Neural progenitor cell (in vitro differentiated cells): ENCODE results near the gene SLC1A4. TPM values are rescaled to one million over a fixed set of nuclear protein-coding genes. Genes with fewer than 3 reads are reported as not detected.

Source experiments
- DNase-seq: peaks from one replicate; pipeline ENCODE4 v3.0.0-alpha.2; 2016; ENCODE audit warnings: low spot score
- H2AFZ ChIP-seq: fragments of 200-600 bp; sonication (generic); replicated peaks from 2 replicates; pipeline ENCODE4 v1.6.1; 2016; ENCODE audit warnings: antibody characterized with exemption
- H3F3A ChIP-seq: fragments of 200-600 bp; sonication (generic); 2 replicates; pipeline ENCODE4 v1.6.1; 2016; ENCODE audit warnings: antibody characterized with exemption, low read depth
- H3K27ac ChIP-seq: fragments of 200-600 bp; sonication (generic); 2 replicates; pipeline ENCODE4 v1.5.1; 2016; ENCODE audit warnings: mild to moderate bottlenecking
- H3K27me3 ChIP-seq: fragments of 200-600 bp; sonication (generic); 2 replicates; pipeline ENCODE4 v1.6.1; 2016; ENCODE audit warnings: mild to moderate bottlenecking, moderate library complexity
- H3K36me3 ChIP-seq: fragments of 200-600 bp; sonication (generic); 2 replicates; pipeline ENCODE4 v1.5.1; 2016
- H3K4me1 ChIP-seq: fragments of 200-600 bp; sonication (generic); 2 replicates; pipeline ENCODE4 v1.6.1; 2016; ENCODE audit warnings: mixed run types
- H3K4me2 ChIP-seq: fragments of 200-600 bp; sonication (generic); 2 replicates; pipeline ENCODE4 v1.6.1; 2016
- H3K4me3 ChIP-seq: fragments of 200-600 bp; sonication (generic); 2 replicates; pipeline ENCODE4 v1.5.1; 2016
- H3K79me2 ChIP-seq: fragments of 200-600 bp; sonication (generic); 2 replicates; pipeline ENCODE4 v1.6.1; 2016; ENCODE audit warnings: low read depth
- H3K9ac ChIP-seq: fragments of 200-600 bp; sonication (generic); 2 replicates; pipeline ENCODE4 v1.6.1; 2016
- H3K9me3 ChIP-seq: fragments of 200-600 bp; sonication (generic); 2 replicates; pipeline ENCODE4 v1.5.1; 2016; ENCODE audit warnings: low read depth
- H4K20me1 ChIP-seq: fragments of 200-600 bp; sonication (generic); 2 replicates; pipeline ENCODE4 v1.6.1; 2016; ENCODE audit warnings: low read depth
- H3K27ac Mint-ChIP-seq: 3 replicates; pipeline ENCODE4 v1.8.0; 2021; ENCODE audit warnings: mixed read lengths
- H3K27me3 Mint-ChIP-seq: 2 replicates; pipeline ENCODE4 v1.8.0; 2022; ENCODE audit warnings: low read depth, mild to moderate bottlenecking, inconsistent platforms, moderate library complexity, mixed read lengths; ENCODE audit not compliant: insufficient read depth
- H3K36me3 Mint-ChIP-seq: 3 replicates; pipeline ENCODE4 v1.8.0; 2021; ENCODE audit warnings: mixed read lengths
- H3K4me1 Mint-ChIP-seq: 3 replicates; pipeline ENCODE4 v1.8.0; 2021; ENCODE audit warnings: mixed read lengths
- H3K4me3 Mint-ChIP-seq: 3 replicates; pipeline ENCODE4 v1.8.0; 2021; ENCODE audit warnings: mild to moderate bottlenecking, moderate library complexity, mixed read lengths
- H3K9me3 Mint-ChIP-seq: 3 replicates; pipeline ENCODE4 v1.8.0; 2020; ENCODE audit warnings: mixed read lengths
- EZH2 ChIP-seq: fragments of 200-600 bp; sonication (generic); IDR thresholded peaks from 2 replicates; pipeline ENCODE4 v1.6.1; 2017; ENCODE audit warnings: antibody characterized with exemption, mild to moderate bottlenecking, moderate library complexity
- EZH2phosphoT487 ChIP-seq: fragments of 200-600 bp; sonication (generic); IDR thresholded peaks from 2 replicates; pipeline ENCODE4 v1.6.1; 2017; ENCODE audit warnings: antibody characterized with exemption
- total RNA-seq: library from RNA; depleted of rRNA; stranded (reverse); fragments of >200 nt; gene quantifications from 2 replicates; pipeline ENCODE4 v1.2.3, GENCODE V29; 2015; ENCODE audit warnings: low replicate concordance
- TF ChIP-seq, protein P1 (sequence below): fragments of 200-600 bp; sonication (generic); IDR thresholded peaks from 2 replicates; pipeline ENCODE4 v1.5.1; 2017; ENCODE audit warnings: antibody characterized with exemption, mild to moderate bottlenecking

Gene SLC1A4
- total RNA-seq, 1 donor from 2014 or later, result 1.3 TPM

DNA sequence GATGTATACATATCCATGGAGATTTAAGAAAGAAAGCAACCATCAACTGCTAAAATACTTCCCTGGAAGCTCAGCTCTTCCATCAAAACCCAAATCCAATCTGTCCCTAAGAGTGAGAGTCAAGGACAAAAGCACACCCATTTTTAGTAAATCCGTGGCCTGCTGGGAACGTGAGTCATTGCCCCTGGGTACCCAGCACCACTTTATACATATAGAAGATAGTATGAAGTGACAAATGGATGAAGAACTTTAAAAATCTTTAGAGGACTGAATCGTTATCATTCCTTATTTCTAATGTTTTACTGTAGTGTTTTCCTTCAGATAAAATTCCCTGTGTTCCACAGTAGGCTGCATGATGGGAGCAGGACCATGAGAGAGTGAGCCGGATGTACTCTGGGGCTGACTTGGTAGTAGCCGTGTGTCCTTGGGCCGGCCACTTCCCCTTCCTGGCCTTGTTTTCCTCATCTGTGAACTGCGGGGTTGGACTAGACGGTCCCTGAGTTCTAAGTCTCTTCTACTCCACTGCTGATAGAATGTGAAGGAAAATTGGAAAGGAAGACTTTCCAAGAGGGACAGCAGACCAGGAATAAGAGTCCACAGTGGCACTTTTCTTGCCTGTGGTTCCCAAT is 38.5 kb downstream of the SLC1A4 start:
- Mint-ChIP-seq H3K27ac (no peak overlapping the region), H3K4me1 (peaks cover 7% of the 10 kb centered on the region), H3K9me3 (no peaks in the 10 kb centered on the region), H3K36me3 (peaks cover 4% of the 10 kb centered on the region), H3K4me3 (no peak overlapping the region), H3K27me3 (no peaks in the 10 kb centered on the region)
- Histone ChIP-seq H3K27ac (no peak overlapping the region), H3K27me3 (no peaks in the 10 kb centered on the region), H2AFZ (no peak overlapping the region), H3K79me2 (no peaks in the 10 kb centered on the region), H3K4me3 (no peak overlapping the region), H3F3A (no peaks in the 10 kb centered on the region), H3K9me3 (no peaks in the 10 kb centered on the region), H3K36me3 (no peaks in the 10 kb centered on the region), H4K20me1 (no peaks in the 10 kb centered on the region), H3K4me1 (peaks cover 9% of the 10 kb centered on the region), H3K9ac (no peak overlapping the region), H3K4me2 (no peak overlapping the region)
- no peak for TF ChIP-seq EZH2
- TF ChIP-seq, protein P1, sequence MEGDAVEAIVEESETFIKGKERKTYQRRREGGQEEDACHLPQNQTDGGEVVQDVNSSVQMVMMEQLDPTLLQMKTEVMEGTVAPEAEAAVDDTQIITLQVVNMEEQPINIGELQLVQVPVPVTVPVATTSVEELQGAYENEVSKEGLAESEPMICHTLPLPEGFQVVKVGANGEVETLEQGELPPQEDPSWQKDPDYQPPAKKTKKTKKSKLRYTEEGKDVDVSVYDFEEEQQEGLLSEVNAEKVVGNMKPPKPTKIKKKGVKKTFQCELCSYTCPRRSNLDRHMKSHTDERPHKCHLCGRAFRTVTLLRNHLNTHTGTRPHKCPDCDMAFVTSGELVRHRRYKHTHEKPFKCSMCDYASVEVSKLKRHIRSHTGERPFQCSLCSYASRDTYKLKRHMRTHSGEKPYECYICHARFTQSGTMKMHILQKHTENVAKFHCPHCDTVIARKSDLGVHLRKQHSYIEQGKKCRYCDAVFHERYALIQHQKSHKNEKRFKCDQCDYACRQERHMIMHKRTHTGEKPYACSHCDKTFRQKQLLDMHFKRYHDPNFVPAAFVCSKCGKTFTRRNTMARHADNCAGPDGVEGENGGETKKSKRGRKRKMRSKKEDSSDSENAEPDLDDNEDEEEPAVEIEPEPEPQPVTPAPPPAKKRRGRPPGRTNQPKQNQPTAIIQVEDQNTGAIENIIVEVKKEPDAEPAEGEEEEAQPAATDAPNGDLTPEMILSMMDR, result no peak
- DNase-seq, result no peak

DNA sequence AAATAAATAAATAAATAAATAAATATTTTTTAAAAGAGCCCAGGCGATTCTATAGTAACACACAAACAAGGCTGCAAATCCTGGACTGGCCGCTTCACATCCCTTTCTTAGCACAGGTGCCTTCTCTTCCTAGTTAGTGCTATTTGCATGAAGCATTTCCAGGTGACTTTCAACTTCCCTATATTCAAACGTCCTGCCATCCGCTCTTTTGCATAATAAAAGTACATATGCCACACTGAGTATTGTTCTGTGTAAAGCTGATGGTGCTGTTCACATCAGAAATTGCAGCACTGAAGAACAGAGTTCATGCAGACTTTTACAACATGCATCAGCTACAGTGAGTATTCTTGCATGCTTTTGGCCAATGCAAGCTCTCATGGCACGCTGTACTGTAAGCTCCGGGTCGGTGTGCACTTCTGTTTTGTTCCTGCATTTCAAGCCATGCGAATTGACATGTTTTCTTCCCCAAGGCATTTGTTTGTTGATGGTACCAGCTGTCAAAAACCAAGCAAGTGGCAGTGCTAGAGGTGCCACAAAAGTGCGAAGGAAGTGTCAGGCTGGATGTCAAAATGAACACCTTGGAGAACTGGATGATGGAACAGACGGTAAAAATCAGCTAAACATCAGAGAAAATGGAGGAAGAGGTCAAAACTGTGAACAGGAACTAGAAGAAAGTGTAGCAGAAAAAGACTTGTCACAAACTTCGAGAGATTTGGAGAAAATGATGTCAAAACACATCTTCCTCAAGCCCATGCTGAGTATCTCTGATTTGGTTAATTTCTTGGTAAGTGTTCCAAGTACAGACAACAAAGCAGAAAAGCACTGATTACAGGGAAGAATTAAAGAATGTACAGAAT is 41.5 kb downstream of the SLC1A4 start:
- TF ChIP-seq, protein P1, result no peak
- TF ChIP-seq EZH2phosphoT487, result no peak
- no peak for TF ChIP-seq EZH2
- peaks cover 4% of the 10 kb centered on the region for H3K4me1 Mint-ChIP-seq
- H3K9me3 ChIP-seq, result no peaks in the 10 kb centered on the region
- H3K4me1 ChIP-seq, result peaks cover 9% of the 10 kb centered on the region
- H3K36me3 Mint-ChIP-seq, result peaks cover 3% of the 10 kb centered on the region
- no peak for DNase-seq
- no peak overlapping the region for H2AFZ ChIP-seq
- no peaks in the 10 kb centered on the region for H3K9me3 Mint-ChIP-seq
- no peak overlapping the region for H3K4me3 Mint-ChIP-seq
- H3K36me3 ChIP-seq, result no peaks in the 10 kb centered on the region
- H3K79me2 ChIP-seq, result no peaks in the 10 kb centered on the region
- no peak overlapping the region for H3K4me3 ChIP-seq
- no peaks in the 10 kb centered on the region for H4K20me1 ChIP-seq
- no peak overlapping the region for H3K27ac Mint-ChIP-seq
- H3K27me3 ChIP-seq, result no peaks in the 10 kb centered on the region
- H3K27ac ChIP-seq, result no peak overlapping the region
- no peaks in the 10 kb centered on the region for H3F3A ChIP-seq
- H3K27me3 Mint-ChIP-seq, result peaks cover 2% of the 10 kb centered on the region
- H3K9ac ChIP-seq, result no peak overlapping the region
- no peak overlapping the region for H3K4me2 ChIP-seq

DNA sequence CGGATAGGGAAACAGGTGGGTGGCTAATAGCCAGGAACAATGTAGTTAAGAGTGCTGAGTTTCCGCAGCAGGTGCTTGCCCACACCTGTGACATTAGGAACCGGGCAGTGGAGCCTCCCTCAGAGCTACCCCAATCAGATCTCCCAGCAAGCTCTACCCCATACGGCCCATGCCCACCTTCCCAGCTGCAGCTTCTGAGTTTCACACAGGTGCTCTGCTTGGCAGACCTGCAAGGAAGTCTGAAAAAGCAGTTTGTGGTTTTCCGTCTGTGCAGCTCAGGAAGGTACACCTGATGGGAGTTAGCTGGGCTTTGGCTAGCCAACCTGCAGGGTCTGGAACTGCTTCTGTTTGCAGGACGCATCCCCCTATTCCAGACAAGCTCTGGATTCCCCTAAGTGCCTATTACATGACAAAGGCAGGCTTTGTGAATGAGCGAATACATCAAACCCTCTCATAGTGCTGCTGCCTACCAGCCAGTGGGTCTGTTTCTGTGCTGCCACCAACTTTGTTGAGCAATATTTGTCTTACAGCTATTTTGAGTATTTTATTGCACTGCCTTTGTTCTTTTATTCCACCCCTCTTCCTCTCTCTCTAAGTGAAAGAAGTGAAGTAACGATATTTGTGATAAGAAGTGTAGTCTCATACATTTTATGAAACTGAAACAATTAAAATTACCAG is 42.3 kb downstream of the SLC1A4 start:
- Mint-ChIP-seq H3K27me3 (peaks cover 2% of the 10 kb centered on the region), H3K4me1 (peaks cover 4% of the 10 kb centered on the region), H3K36me3 (no peaks in the 10 kb centered on the region), H3K27ac (no peak overlapping the region), H3K4me3 (no peak overlapping the region), H3K9me3 (no peaks in the 10 kb centered on the region)
- Histone ChIP-seq H3K9ac (no peak overlapping the region), H4K20me1 (no peaks in the 10 kb centered on the region), H3K4me3 (no peak overlapping the region), H3K27ac (no peak overlapping the region), H3K4me1 (peaks cover 9% of the 10 kb centered on the region), H3K27me3 (no peaks in the 10 kb centered on the region), H3K9me3 (no peaks in the 10 kb centered on the region), H3K4me2 (peak overlapping the region; percentile 1), H3F3A (no peaks in the 10 kb centered on the region), H3K79me2 (no peaks in the 10 kb centered on the region), H2AFZ (no peak overlapping the region), H3K36me3 (no peaks in the 10 kb centered on the region)
- no peak for TF ChIP-seq EZH2
- TF ChIP-seq EZH2phosphoT487, result no peak
- TF ChIP-seq, protein P1, result no peak
- peak; percentile 39 for DNase-seq
